Gastrocnemius medialis (tissue), 4 donors: Measurements from ENCODE around the gene OCA2.

Source experiments
- CTCF ChIP-seq, 5 experiments: fragments of 450-650 bp in 3 of 5; fragments of 200-600 bp in 2 of 5; sonication (generic) in 2 of 5; IDR thresholded peaks in 4 of 5; conservative IDR thresholded peaks in 1 of 5; 1 replicate in 4 of 5; 2 replicates in 1 of 5; pipeline ENCODE4 v1.5.1; 2016 to 2019; ENCODE audit warnings: antibody characterized with exemption in 5 of 5, mild to moderate bottlenecking in 3 of 5, moderate library complexity in 3 of 5
- POLR2A ChIP-seq, 2 donors: fragments of 450-650 bp; IDR thresholded peaks; one replicate each; pipeline ENCODE4 v1.6.1; 2017; ENCODE audit warnings: antibody characterized with exemption in 2 of 2, mild to moderate bottlenecking in 2 of 2, moderate library complexity in 2 of 2

GRCh38 chr15:27863000-27863399, 236.1 kb downstream of the OCA2 start:
- TF ChIP-seq CTCF (IDR thresholded peaks at IDR 0.05 in 4 of 5, conservative IDR thresholded peaks at IDR 0.05 in 1 of 5): no peak
- no peak for TF ChIP-seq POLR2A (IDR thresholded peaks at IDR 0.05)
